Activated CD4-positive, alpha-beta T cell treated with anti-CD3 and anti-CD28 coated beads for 48 hours (primary cell): ENCODE results near the gene XPNPEP1.

Experiments
- DNase-seq: peaks from one replicate; pipeline ENCODE4 v3.0.0-alpha.2; 2020

Gene XPNPEP1

DNA sequence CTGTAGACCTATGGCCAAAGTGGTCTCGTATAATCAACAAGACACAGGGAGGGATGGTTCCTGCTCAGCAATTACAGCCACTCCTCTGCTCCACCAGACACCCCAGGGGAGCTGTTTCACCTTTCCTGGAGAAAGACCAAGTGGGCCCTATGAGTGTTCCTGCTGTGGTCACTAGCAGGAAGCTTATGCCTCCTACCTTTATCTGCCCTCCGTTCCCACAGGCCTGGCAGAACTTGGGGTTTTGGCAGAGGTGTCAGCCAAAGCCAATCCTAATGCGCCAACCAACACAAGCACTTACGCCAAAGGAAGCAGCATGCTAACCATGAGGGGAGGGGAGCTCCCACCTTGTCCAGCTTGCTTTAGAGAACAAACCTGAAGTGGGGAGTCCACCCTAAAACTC, 31.2 kb downstream of the XPNPEP1 start:
- no peak for DNase-seq

- no peak for DNase-seq
Observed at GRCh38 chr10:109891105-109891504, 32.2 kb downstream of the XPNPEP1 start.

GRCh38 chr10:109889867-109890266, 33.4 kb downstream of the XPNPEP1 start:
- no peak for DNase-seq

GRCh38 chr10:109887776-109888175, 35.5 kb downstream of the XPNPEP1 start:
- DNase-seq = no peak

DNA sequence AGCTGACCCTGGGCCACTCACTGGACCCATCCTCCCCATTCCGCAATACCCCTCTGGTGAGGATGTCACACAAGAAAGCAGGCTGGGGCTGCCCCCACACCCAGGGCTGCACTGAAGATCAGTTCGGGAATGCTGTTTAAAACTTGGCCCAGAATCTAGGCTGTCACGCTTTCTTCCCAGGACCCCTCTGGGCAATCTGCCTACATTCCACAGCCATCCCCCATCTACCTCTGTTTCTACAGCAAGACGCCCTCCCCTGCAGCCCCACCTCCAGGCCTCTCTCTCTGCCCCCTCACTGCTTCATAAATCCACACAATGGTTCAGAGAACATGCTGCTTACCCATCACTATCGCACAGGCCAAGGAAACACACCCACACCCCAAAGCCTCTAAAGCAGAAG, 36.1 kb downstream of the XPNPEP1 start:
- DNase-seq = no peak

- DNase-seq = no peak
Observed at GRCh38 chr10:109886781-109887140, 36.5 kb downstream of the XPNPEP1 start.

- no peak for DNase-seq
Observed at GRCh38 chr10:109886037-109886780, 37.1 kb downstream of the XPNPEP1 start.

- peak; percentile 67 for DNase-seq
Observed at GRCh38 chr10:109883859-109884771, 39.2 kb downstream of the XPNPEP1 start.

DNA sequence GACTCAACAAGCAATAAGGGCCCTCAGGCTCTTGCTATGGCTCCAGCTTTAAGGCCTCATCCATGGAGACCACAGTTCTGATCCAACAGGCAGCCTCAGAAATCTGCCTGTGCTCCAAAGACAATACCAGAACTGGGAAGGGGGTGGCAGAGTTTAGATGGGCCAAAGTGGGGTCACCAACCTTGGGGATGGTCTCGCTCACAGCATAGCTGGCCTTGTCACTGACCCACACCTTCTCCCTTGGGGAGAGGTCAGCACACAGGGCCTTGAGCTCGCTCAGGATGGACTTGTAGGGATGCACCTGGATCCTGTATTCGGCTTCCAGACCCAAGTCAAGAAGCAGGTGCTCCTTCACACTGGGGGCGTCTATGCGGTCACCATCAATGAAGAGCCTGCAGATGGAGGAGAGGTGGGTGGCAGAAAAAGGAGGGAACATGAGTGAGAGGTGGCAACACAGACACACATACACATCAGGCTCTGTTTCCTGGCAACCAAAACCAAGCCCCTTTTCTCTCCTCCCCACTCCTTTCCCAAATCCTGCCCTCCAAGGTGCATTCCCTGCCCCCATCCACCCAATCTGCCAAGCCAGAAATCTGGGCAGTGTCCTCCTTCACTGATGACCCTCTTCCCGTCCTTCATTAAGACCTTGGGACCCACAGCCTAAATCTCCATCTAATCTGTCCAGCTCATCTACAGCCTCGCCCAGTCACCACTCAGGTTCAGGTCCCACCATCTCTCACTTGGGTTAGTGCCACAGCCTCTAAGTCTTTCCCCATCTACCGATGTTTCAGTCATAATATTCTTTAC, 40.9 kb downstream of the XPNPEP1 start:
- no peak for DNase-seq

- DNase-seq = no peak
Observed at GRCh38 chr10:109881769-109882057, 41.6 kb downstream of the XPNPEP1 start.

GRCh38 chr10:109880886-109881768, 42.2 kb downstream of the XPNPEP1 start:
- DNase-seq = no peak

DNA sequence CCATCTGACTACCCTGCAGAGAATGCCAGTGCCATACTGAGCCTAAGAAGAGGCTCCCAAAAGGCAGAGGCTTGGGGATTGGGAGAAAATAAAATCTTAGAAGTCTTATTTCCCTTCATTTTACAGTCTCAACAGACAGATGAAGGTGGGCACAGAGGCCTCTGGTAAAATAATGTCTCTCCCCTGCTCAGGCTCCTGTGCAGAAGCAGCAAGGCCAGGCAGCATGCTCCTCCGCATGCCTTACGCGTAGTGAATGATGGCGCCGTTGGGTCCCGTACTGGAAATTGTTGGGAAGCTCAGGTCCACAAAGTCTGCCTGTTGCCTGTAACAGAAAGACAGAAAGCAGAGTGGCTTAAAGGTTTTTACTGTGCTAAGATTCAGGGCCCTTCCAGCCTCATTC, 45.8 kb downstream of the XPNPEP1 start:
- DNase-seq = no peak

GRCh38 chr10:109875828-109876821, 47.2 kb downstream of the XPNPEP1 start:
- DNase-seq = no peak

- no peak for DNase-seq
Observed at GRCh38 chr10:109875151-109875568, 48.2 kb downstream of the XPNPEP1 start.

DNA sequence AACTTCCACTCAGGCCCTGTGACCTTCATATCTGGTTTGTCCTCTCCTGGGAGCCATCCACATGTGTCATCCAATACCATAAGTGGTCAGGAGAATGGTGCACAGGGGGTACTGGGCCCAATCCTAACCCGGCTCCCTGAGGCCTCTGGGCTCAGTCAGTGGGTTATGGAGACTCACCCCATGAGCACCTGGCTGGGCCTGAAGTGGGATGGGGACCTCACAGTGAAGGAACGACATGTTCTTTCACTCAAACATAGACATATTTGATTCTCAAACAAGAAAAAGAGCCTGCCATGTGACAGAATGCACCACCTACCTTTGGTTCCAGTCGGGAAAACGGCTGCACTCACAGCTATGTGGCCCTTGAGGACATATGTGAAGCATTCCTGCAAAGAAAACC, 51.8 kb downstream of the XPNPEP1 start:
- no peak for DNase-seq

- DNase-seq = no peak
Observed at GRCh38 chr10:109866995-109867635, 56.2 kb downstream of the XPNPEP1 start.

DNA sequence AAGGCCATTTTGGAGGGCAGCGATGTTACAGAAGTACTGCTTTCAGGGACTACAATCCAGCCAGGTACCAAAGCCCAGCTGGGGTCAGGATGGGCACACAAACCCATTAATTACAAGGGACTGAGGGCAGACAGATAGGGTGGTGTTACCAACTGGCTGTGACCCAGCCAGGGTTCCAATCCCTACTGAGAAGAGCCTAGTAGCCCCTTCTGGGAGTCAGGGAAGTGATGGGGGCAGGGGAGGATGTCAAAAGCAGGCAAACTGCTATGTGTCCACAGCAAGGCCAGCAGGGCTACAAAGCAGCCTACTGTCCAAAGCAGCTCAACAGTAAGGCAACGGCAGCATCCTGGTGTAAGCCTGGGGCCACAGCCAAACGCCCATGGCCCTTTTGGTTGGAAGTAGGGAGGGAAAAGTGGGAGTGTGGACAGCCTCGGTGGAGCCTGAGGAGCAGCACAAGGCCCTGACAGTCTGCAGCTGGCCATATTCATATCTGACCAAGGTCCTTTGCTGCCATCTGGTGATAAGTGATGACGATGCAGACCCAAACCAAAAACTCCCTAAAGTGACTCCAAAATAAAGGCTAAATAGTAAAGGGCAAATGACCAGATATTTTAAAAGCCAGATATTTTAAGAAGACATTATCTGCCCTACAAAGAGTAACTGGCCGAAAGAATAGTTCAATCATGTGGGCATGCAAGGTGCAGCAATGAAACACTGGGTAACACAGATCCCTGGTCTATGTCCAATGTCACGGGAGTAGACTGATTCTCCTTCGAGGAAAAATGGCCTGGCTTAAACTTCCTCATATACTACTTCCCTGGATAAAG, 56.9 kb downstream of the XPNPEP1 start:
- DNase-seq = no peak

GRCh38 chr10:109863775-109864174, 59.5 kb downstream of the XPNPEP1 start:
- DNase-seq = no peak

DNA sequence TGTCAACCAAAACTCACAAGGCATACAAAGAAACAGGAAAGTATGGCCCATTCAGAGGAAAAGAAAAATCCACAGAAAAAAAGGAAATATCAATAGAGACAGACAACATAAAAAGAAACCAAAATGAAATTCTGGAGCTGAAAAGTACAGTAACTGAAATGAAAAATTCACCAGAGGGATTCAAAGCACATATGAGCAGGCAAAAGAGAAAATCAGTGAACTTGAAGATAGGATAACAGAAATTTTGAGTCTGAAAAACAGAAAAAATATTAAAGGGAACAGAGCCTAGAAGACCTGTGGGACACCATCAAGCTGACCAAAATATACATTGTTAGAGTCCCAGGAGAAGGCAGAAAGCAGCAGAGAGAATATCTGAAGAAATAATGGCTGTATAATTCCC, 60.6 kb downstream of the XPNPEP1 start:
- no peak for DNase-seq

DNA sequence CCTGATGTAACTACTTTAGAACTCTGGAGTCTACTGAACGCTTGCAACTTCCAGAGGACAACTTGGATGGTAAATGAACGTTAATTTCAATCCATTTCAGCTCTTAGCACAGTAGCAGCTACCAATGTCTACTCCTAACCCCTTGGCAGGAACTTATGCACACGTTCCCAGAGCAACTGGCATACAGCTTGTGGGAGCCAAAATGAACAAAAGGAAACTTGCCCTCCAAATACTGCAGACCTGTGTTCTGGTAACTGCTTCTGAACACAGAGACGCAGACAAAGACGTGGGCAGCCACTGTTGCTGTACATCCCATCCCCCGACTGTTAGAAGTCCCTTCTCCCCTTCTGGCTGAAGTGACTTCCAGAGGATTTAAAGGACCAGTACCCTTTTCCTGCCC, 61.3 kb downstream of the XPNPEP1 start:
- no peak for DNase-seq
